Activated CD4-positive, alpha-beta T cell treated with anti-CD3 and anti-CD28 coated beads, Interleukin-2, amount 50 U/mL, for 16 hours (primary cell): Measurements from ENCODE around the gene DRD4.
A peak's percentile ranks its signal among the peaks of the same experiment; 100 is the strongest.

Source experiments
- DNase-seq: peaks from one replicate; pipeline ENCODE4 v3.0.0-alpha.2; 2020

DRD4 gene

GRCh38 chr11:623999-624704, 12.9 kb upstream of the DRD4 start:
- no peak for DNase-seq

- no peak for DNase-seq
Measured at GRCh38 chr11:624705-625635, 12.1 kb upstream of the DRD4 start, which contains the start of gene CDHR5. Gene CDHR5, minus strand, starts transcription at chr11:624955. Its CDS starts 53 bp downstream, at chr11:624902.

GRCh38 chr11:625636-626268, 11.3 kb upstream of the DRD4 start:
- DNase-seq: no peak

- no peak for DNase-seq
Measured at GRCh38 chr11:626475-627307, 10.4 kb upstream of the DRD4 start, which contains the start of gene SCT. Gene SCT, minus strand, starts transcription at chr11:627181. Its CDS starts 38 bp downstream, at chr11:627143.

- DNase-seq: no peak
Measured at GRCh38 chr11:627308-627576, 9.8 kb upstream of the DRD4 start.

- no peak for DNase-seq
Measured at GRCh38 chr11:628056-628455, 9.0 kb upstream of the DRD4 start.

- peak; percentile 31 for DNase-seq
Measured at GRCh38 chr11:629237-629583, 7.9 kb upstream of the DRD4 start.

- no peak for DNase-seq
Measured at GRCh38 chr11:630871-631270, 6.2 kb upstream of the DRD4 start.

GRCh38 chr11:635945-636510, 1.0 kb upstream of the DRD4 start:
- DNase-seq: no peak

- DNase-seq: no peak
Measured at GRCh38 chr11:637333-637592, 194 bp downstream of the DRD4 start.

- no peak for DNase-seq
Measured at GRCh38 chr11:637593-638521, 788 bp downstream of the DRD4 start.

GRCh38 chr11:638631-639331, 1.7 kb downstream of the DRD4 start:
- no peak for DNase-seq

- no peak for DNase-seq
Measured at GRCh38 chr11:639332-639955, 2.4 kb downstream of the DRD4 start.

- no peak for DNase-seq
Measured at GRCh38 chr11:640021-640706, 3.1 kb downstream of the DRD4 start.

- no peak for DNase-seq
Measured at GRCh38 chr11:641806-642370, 4.8 kb downstream of the DRD4 start.

GRCh38 chr11:643366-643765, 6.3 kb downstream of the DRD4 start:
- DNase-seq: no peak

- DNase-seq: no peak
Measured at GRCh38 chr11:643849-644738, 7.0 kb downstream of the DRD4 start.

- DNase-seq: peak; percentile 23
Measured at GRCh38 chr11:645536-645935, 8.5 kb downstream of the DRD4 start.

GRCh38 chr11:646214-646613, 9.1 kb downstream of the DRD4 start:
- no peak for DNase-seq
